GM18951 (cell line): ENCODE measurements around the gene MAGI1.

Source experiments
- POLR2A ChIP-seq: IDR thresholded peaks from 4 replicates; pipeline ENCODE4 v1.6.1; 2011; ENCODE audit warnings: mild to moderate bottlenecking; ENCODE audit not compliant: insufficient read length, insufficient read depth; ENCODE audit errors: extremely low read depth
- in situ Hi-C: fragments of 300-500 bp; cut with MboI; formaldehyde crosslinking; loops from one replicate; pipeline ENCODE4 v1.12.0; 2022; ENCODE audit warnings: low sequenced_read_pairs, mixed read lengths, inconsistent platforms; ENCODE audit not compliant: unreplicated experiment

MAGI1 gene

GRCh38 chr3:65814845-65815578 is 223.7 kb downstream of the MAGI1 start:
- in situ Hi-C loops = no loop called here
- TF ChIP-seq POLR2A = no peak

- in situ Hi-C loops = no loop called here
- no peak for TF ChIP-seq POLR2A
Measured at GRCh38 chr3:65811892-65812291, 226.8 kb downstream of the MAGI1 start.

- in situ Hi-C loops = no loop called here
- no peak for TF ChIP-seq POLR2A
Measured at GRCh38 chr3:65811086-65811761, 227.5 kb downstream of the MAGI1 start.

GRCh38 chr3:65810302-65810701 is 228.4 kb downstream of the MAGI1 start:
- in situ Hi-C loops = no loop called here
- no peak for TF ChIP-seq POLR2A

- no peak for TF ChIP-seq POLR2A
- in situ Hi-C loops = no loop called here
Measured at GRCh38 chr3:65809641-65810150, 229.0 kb downstream of the MAGI1 start.

GRCh38 chr3:65808824-65809223 is 229.9 kb downstream of the MAGI1 start:
- TF ChIP-seq POLR2A = no peak

GRCh38 chr3:65808407-65808806 is 230.3 kb downstream of the MAGI1 start:
- in situ Hi-C loops = no loop called here
- TF ChIP-seq POLR2A = no peak

More at GRCh38 chr3:65808824-65809223, 229.9 kb downstream of the MAGI1 start:
- in situ Hi-C loops = no loop called here

- no peak for TF ChIP-seq POLR2A
- in situ Hi-C loops = no loop called here
Measured at GRCh38 chr3:65807225-65807624, 231.5 kb downstream of the MAGI1 start.

- TF ChIP-seq POLR2A = no peak
- in situ Hi-C loops = no loop called here
Measured at GRCh38 chr3:65806600-65806999, 232.1 kb downstream of the MAGI1 start.

- TF ChIP-seq POLR2A = no peak
- in situ Hi-C loops = no loop called here
Measured at GRCh38 chr3:65796676-65797075, 242.0 kb downstream of the MAGI1 start.

- in situ Hi-C loops = no loop called here
- TF ChIP-seq POLR2A = no peak
Measured at GRCh38 chr3:65795166-65795565, 243.6 kb downstream of the MAGI1 start.

- in situ Hi-C loops = no loop called here
- TF ChIP-seq POLR2A = no peak
Measured at GRCh38 chr3:65793495-65794200, 245.1 kb downstream of the MAGI1 start.

GRCh38 chr3:65788461-65788860 is 250.3 kb downstream of the MAGI1 start:
- TF ChIP-seq POLR2A = no peak
- in situ Hi-C loops = no loop called here
